OCI-LY7 (cell line): ENCODE data around the gene SYNJ2. TPM values are rescaled to one million over a fixed set of nuclear protein-coding genes. Genes with fewer than 3 reads are reported as not detected.

ENCODE experiments used
- BruUV-seq: library from RNA; stranded (reverse); fragments of 400-500 nt; replicated peaks from 2 replicates; lab custom pipeline; 2021; lab: Mats Ljungman, UMichigan
- CTCF ChIA-PET: fragments of 300-600 bp; sonication (Branson Sonifier 250); formaldehyde crosslinking; loops from one replicate; lab custom pipeline; 2022; ENCODE audit warnings: antibody characterized with exemption; ENCODE audit not compliant: unreplicated experiment; lab: Charles Lee
- POLR2A ChIA-PET: fragments of 300-600 bp; sonication (Branson Sonifier 250); formaldehyde crosslinking; loops from one replicate; lab custom pipeline; 2022; ENCODE audit warnings: antibody characterized with exemption; lab: Charles Lee
- DNase-seq: peaks from one replicate; pipeline ENCODE4 v3.0.0-alpha.2; 2015; ENCODE audit warnings: low spot score
- H2AFZ ChIP-seq: fragments of 200-600 bp; sonication (generic), shearing (Covaris generic); 2 replicates; pipeline ENCODE4 v1.6.1; 2014; ENCODE audit warnings: mild to moderate bottlenecking, antibody characterized with exemption, low read length, moderate library complexity
- H3K27ac ChIP-seq: fragments of 200-600 bp; sonication (generic); 2 replicates; pipeline ENCODE4 v1.5.1; 2014; ENCODE audit warnings: mixed run types, low read depth, mild to moderate bottlenecking, moderate library complexity, low read length, inconsistent platforms; ENCODE audit not compliant: poor library complexity, severe bottlenecking
- H3K36me3 ChIP-seq: fragments of 200-600 bp; sonication (generic); 2 replicates; pipeline ENCODE4 v1.6.1; 2014; ENCODE audit warnings: mild to moderate bottlenecking, antibody characterized with exemption, low read length, moderate library complexity, mixed read lengths; ENCODE audit not compliant: insufficient read depth
- H3K4me1 ChIP-seq: fragments of 200-600 bp; sonication (generic); 2 replicates; pipeline ENCODE4 v1.5.1; 2014; ENCODE audit warnings: mild to moderate bottlenecking, low read length; ENCODE audit not compliant: insufficient read depth, poor library complexity, severe bottlenecking
- H3K4me2 ChIP-seq: fragments of 200-600 bp; sonication (generic); 2 replicates; pipeline ENCODE4 v1.6.1; 2014; ENCODE audit warnings: mild to moderate bottlenecking, low read length
- H3K4me3 ChIP-seq: fragments of 200-600 bp; sonication (generic); 2 replicates; pipeline ENCODE4 v1.5.1; 2014; ENCODE audit warnings: mild to moderate bottlenecking, low read depth, low read length; ENCODE audit not compliant: poor library complexity, severe bottlenecking
- H3K79me2 ChIP-seq: fragments of 200-600 bp; sonication (generic); 2 replicates; pipeline ENCODE4 v1.6.1; 2016; ENCODE audit warnings: low read depth, mild to moderate bottlenecking, low read length, moderate library complexity, mixed read lengths; ENCODE audit not compliant: insufficient read depth
- H3K9me2 ChIP-seq: fragments of 200-600 bp; sonication (generic); 2 replicates; pipeline ENCODE4 v1.6.1; 2016; ENCODE audit warnings: mild to moderate bottlenecking, low read length, mixed read lengths; ENCODE audit not compliant: insufficient read depth
- H3K9me3 ChIP-seq: fragments of 200-600 bp; sonication (generic); 2 replicates; pipeline ENCODE4 v1.6.1; 2014; ENCODE audit warnings: mild to moderate bottlenecking, mixed run types, low read length, mixed read lengths
- H4K20me1 ChIP-seq: fragments of 200-600 bp; sonication (generic); 2 replicates; pipeline ENCODE4 v1.6.1; 2014; ENCODE audit warnings: mild to moderate bottlenecking, antibody characterized with exemption, low read length, moderate library complexity, mixed read lengths; ENCODE audit not compliant: insufficient read depth
- EZH2phosphoT487 ChIP-seq: fragments of 200-600 bp; sonication (generic); IDR thresholded peaks from 2 replicates; pipeline ENCODE4 v1.6.1; 2018; ENCODE audit warnings: low read depth, borderline replicate concordance, mild to moderate bottlenecking, mixed run types, antibody characterized with exemption, low read length, moderate library complexity, mixed read lengths
- intact Hi-C: fragments of 100-400 bp; cut with micrococcal nuclease; formaldehyde crosslinking; loops from one replicate; pipeline ENCODE4 v1.10.0; 2022; ENCODE audit not compliant: unreplicated experiment
- total RNA-seq, 2 experiments: library from RNA; depleted of rRNA in 1 of 2; stranded (reverse); fragments of >200 nt in 1 of 2; shearing (Covaris generic) in 1 of 2; gene quantifications; 2 replicates each; pipeline ENCODE4 v1.2.3, GENCODE V29; 2014 to 2022
- TF ChIP-seq, protein P1 (sequence below): fragments of 200-600 bp; sonication (generic); conservative IDR thresholded peaks from 2 replicates; pipeline ENCODE4 v1.5.1; 2014; ENCODE audit warnings: mild to moderate bottlenecking, antibody characterized with exemption, low read length, moderate library complexity, mixed read lengths

Gene SYNJ2
- total RNA-seq, 2 experiments from 2014 or later = 0.21 TPM; not detected in 1

DNA sequence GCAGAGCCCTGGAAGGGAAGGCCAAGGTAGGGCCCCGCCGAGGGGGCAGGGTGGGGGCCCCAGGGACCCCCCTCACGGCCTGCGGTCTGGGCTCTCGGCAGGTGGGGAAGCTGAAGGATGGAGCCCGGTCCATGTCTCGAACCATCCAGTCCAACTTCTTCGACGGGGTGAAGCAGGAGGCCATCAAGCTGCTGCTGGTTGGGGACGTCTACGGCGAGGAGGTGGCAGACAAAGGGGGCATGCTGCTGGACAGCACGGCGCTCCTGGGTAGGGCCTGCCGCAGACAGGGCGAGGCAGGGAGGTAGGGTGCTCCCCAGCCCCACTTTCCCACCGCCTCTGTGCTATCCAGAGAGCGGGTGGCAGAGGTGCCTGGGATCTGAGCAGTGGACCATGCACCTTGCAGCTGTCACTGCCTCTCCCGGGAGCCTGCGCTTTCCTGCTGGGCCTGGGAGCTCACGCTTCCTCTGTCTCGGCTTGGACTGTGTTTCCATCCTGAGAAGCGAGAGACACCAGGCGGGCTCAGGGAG is 83.1 kb downstream of the SYNJ2 start:
- Histone ChIP-seq H2AFZ (no peak overlapping the region), H3K9me2 (no peaks in the 10 kb centered on the region), H3K27ac (no peak overlapping the region), H3K4me3 (no peak overlapping the region), H4K20me1 (no peaks in the 10 kb centered on the region), H3K36me3 (no peaks in the 10 kb centered on the region), H3K4me1 (no peaks in the 10 kb centered on the region), H3K9me3 (no peaks in the 10 kb centered on the region), H3K79me2 (no peaks in the 10 kb centered on the region), H3K4me2 (no peak overlapping the region)
- DNase-seq = no peak
- no TSS peak for BruUV-seq
- CTCF ChIA-PET = no interaction called here
- POLR2A ChIA-PET = interaction anchor here (1.0 kb wide), 1 partner anchor 316 kb away, joined by 3 read pairs; no protein-coding TSS in a partner anchor
- no peak for TF ChIP-seq EZH2phosphoT487
- TF ChIP-seq, protein P1, sequence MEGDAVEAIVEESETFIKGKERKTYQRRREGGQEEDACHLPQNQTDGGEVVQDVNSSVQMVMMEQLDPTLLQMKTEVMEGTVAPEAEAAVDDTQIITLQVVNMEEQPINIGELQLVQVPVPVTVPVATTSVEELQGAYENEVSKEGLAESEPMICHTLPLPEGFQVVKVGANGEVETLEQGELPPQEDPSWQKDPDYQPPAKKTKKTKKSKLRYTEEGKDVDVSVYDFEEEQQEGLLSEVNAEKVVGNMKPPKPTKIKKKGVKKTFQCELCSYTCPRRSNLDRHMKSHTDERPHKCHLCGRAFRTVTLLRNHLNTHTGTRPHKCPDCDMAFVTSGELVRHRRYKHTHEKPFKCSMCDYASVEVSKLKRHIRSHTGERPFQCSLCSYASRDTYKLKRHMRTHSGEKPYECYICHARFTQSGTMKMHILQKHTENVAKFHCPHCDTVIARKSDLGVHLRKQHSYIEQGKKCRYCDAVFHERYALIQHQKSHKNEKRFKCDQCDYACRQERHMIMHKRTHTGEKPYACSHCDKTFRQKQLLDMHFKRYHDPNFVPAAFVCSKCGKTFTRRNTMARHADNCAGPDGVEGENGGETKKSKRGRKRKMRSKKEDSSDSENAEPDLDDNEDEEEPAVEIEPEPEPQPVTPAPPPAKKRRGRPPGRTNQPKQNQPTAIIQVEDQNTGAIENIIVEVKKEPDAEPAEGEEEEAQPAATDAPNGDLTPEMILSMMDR = no peak
- intact Hi-C loops = no loop called here

DNA sequence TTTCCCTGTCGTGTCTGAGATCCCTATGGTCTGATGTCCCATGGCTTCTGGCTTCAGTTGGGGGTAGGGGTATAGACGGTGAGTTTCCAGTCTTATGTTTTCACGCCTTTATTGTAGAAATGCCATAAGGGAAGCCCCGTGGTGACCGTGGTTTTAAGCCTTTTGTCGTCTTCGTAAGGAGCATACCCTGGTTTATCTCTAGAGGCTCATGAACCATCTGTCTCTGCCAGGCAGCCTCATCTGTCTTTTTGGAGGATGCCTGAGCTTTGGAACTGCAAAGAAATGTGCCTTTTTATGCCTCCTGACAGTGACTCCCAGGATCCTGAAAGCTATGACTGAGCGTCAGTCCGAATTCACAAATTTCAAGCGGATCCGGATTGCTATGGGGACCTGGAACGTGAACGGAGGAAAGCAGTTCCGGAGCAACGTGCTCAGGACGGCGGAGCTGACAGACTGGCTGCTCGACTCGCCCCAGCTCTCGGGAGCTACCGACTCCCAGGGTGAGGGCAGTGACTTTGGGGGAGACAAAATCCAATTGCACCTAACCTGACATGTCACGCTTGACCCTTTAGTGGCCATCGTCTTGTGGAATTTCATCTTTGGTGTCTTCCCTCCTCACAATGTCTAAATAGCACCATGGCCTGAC is 84.6 kb downstream of the SYNJ2 start:
- no peak overlapping the region for H3K4me3 ChIP-seq
- intact Hi-C loops = no loop called here
- H3K79me2 ChIP-seq = no peaks in the 10 kb centered on the region
- ChIA-PET POLR2A (no interaction called here), CTCF (no interaction called here)
- TF ChIP-seq, protein P1 = no peak
- no peak for TF ChIP-seq EZH2phosphoT487
- no peak overlapping the region for H3K4me2 ChIP-seq
- H3K4me1 ChIP-seq = no peaks in the 10 kb centered on the region
- no peak overlapping the region for H3K27ac ChIP-seq
- no TSS peak for BruUV-seq
- H3K36me3 ChIP-seq = no peaks in the 10 kb centered on the region
- DNase-seq = no peak
- H3K9me2 ChIP-seq = no peaks in the 10 kb centered on the region
- H4K20me1 ChIP-seq = no peaks in the 10 kb centered on the region
- H2AFZ ChIP-seq = no peak overlapping the region
- H3K9me3 ChIP-seq = no peaks in the 10 kb centered on the region

DNA sequence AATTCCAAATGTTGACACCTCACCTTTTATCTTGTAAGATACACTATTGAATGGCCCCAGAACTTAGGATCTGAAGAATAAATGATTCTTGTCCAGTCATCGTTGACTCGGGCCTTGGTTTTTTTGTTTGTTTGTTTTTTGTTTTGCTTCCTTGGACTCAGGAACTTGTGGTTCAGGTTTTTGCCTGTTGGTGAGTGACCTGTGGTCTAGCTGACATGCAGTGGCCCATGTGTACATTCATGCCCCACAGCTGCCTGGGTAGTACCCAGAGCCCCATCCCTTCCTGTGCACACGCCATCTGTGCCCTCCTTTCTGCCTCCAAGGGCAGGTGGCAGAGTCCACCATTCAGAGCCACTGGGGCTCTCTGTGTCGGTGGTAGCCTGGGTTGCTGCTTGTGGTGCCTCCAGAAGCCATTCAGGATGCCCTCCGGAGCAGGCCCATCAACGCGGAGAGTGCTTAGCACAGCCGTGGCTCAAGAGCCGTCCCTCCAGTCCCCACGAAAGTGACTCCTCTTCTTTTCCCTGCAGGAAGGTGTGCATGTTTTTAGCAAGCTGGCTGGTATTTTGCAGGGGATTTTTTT is 85.9 kb downstream of the SYNJ2 start:
- H3K4me1 ChIP-seq = no peaks in the 10 kb centered on the region
- H3K9me2 ChIP-seq = no peaks in the 10 kb centered on the region
- intact Hi-C loops = no loop called here
- ChIA-PET CTCF (no interaction called here), POLR2A (no interaction called here)
- no peak overlapping the region for H3K4me3 ChIP-seq
- no peak for DNase-seq
- H3K79me2 ChIP-seq = no peaks in the 10 kb centered on the region
- no peak overlapping the region for H2AFZ ChIP-seq
- H4K20me1 ChIP-seq = no peaks in the 10 kb centered on the region
- no peaks in the 10 kb centered on the region for H3K36me3 ChIP-seq
- TF ChIP-seq, protein P1 = no peak
- TF ChIP-seq EZH2phosphoT487 = no peak
- no peak overlapping the region for H3K27ac ChIP-seq
- H3K4me2 ChIP-seq = no peak overlapping the region
- BruUV-seq = no TSS peak
- no peaks in the 10 kb centered on the region for H3K9me3 ChIP-seq
